Ascending aorta (tissue), 2 donors: ENCODE measurements around the gene LCAT. TPM values are rescaled to one million over a fixed set of nuclear protein-coding genes. Genes with fewer than 3 reads are reported as not detected.

Experiments
- DNase-seq, 2 donors: peaks; one replicate each; pipeline ENCODE4 v3.0.0-alpha.2; 2019; ENCODE audit warnings: low spot score in 2 of 2
- H3K27ac ChIP-seq, 2 donors: fragments of 200-600 bp; sonication (generic); one replicate each; pipeline ENCODE4 v1.5.1; 2016 to 2017; ENCODE audit warnings: mild to moderate bottlenecking in 1 of 2
- H3K27me3 ChIP-seq: fragments of 200-600 bp; sonication (generic); one replicate; pipeline ENCODE4 v1.5.1; 2017
- H3K36me3 ChIP-seq, 2 donors: fragments of 200-600 bp; sonication (generic); one replicate each; pipeline ENCODE4 v1.5.1; 2016
- H3K4me1 ChIP-seq, 2 donors: fragments of 200-600 bp; sonication (generic); one replicate each; pipeline ENCODE4 v1.5.1; 2016 to 2017; ENCODE audit warnings: mild to moderate bottlenecking in 1 of 2
- H3K4me3 ChIP-seq, 2 donors: fragments of 200-600 bp; sonication (generic); one replicate each; pipeline ENCODE4 v1.5.1; 2016 to 2017; ENCODE audit warnings: mild to moderate bottlenecking in 1 of 2
- H3K9me3 ChIP-seq, 2 donors: fragments of 200-600 bp; sonication (generic); one replicate each; pipeline ENCODE4 v1.5.1; 2016
- intact Hi-C: fragments of 100-400 bp; cut with DNase I; formaldehyde crosslinking; loops from one replicate; pipeline ENCODE4 v1.15.1; 2023
- total RNA-seq: library from RNA; depleted of rRNA; stranded (reverse); fragments of >200 nt; gene quantifications from one replicate; pipeline ENCODE4 v1.1.0, GENCODE V29; 2016
- TF ChIP-seq, protein P1 (sequence below), 3 experiments: fragments of 200-600 bp in 2 of 3; fragments of 450-650 bp in 1 of 3; sonication (generic) in 2 of 3; IDR thresholded peaks; one replicate each; pipeline ENCODE4 v1.5.1; 2016 to 2019; ENCODE audit warnings: antibody characterized with exemption in 3 of 3, mild to moderate bottlenecking in 1 of 3, moderate library complexity in 1 of 3

The LCAT gene
- total RNA-seq, 1 donor from 2014 or later, result 6.6 TPM

GRCh38 chr16:67988675-67989074 lies 44.8 kb upstream of the LCAT start:
- Histone ChIP-seq H3K4me1 (peaks cover 2 to 4% of the 10 kb centered on the region in 2 donors), H3K9me3 (no peaks in the 10 kb centered on the region), H3K27me3 (no peaks in the 10 kb centered on the region), H3K4me3 (no peak overlapping the region), H3K36me3 (no peaks in the 10 kb centered on the region), H3K27ac (no peak overlapping the region)
- intact Hi-C loops, result no loop called here
- no peak for DNase-seq
- TF ChIP-seq, protein P1, sequence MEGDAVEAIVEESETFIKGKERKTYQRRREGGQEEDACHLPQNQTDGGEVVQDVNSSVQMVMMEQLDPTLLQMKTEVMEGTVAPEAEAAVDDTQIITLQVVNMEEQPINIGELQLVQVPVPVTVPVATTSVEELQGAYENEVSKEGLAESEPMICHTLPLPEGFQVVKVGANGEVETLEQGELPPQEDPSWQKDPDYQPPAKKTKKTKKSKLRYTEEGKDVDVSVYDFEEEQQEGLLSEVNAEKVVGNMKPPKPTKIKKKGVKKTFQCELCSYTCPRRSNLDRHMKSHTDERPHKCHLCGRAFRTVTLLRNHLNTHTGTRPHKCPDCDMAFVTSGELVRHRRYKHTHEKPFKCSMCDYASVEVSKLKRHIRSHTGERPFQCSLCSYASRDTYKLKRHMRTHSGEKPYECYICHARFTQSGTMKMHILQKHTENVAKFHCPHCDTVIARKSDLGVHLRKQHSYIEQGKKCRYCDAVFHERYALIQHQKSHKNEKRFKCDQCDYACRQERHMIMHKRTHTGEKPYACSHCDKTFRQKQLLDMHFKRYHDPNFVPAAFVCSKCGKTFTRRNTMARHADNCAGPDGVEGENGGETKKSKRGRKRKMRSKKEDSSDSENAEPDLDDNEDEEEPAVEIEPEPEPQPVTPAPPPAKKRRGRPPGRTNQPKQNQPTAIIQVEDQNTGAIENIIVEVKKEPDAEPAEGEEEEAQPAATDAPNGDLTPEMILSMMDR (IDR thresholded peaks at IDR 0.05), result no peak

DNA sequence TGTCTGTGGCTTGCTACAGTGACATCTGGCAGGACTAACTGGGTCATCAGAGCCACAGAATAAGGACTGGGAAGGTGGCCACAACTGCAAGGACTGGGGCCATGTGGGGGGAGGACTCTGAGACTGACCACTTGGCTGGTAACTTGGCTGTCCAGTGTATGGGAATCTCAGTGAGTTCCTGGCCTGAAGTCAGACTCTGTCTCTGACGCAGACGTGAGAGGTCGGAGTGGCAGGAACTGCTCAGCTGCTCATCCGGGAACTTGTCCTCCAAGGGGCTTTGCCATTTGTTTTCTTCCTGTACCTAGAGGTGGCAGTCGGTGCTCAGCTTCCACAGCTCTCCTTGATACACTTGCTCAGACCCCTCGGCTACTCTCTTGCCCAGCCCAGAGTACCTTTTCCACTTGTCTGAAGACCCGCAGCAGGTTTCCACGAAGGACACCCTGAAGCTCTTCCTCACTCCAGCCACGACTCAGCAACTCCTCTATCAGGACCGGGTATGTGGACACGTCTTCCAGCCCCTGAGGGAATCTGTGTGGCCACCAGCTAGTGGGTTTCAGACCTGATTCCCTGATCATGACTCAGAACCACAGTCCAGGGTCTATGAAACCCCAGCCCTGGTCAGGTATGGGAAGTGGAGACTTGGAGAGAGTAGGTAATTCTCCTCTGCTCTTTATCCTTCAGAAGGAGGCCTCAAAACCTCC lies 43.7 kb upstream of the LCAT start:
- no peak for DNase-seq
- intact Hi-C loops, result no loop called here
- H3K27ac ChIP-seq, result no peak overlapping the region

DNA sequence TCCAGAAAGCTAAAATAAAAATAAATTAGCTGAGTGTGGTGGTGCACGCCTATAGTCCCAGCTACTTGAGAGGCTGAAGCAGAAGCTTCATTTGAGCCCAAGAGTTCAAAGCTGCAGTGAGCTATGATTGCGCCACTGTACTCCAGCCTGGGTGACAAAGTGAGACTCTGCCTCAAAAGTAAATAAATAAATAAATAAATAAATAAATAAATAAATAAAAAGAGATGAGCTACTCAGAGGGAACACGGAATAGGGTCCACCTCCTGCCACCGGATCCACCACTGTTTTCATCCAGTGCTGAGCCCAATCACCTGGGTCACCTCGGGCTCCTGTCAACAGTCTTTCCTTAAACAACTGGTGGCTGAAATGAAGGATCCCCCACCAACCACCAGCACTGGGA lies 43.0 kb upstream of the LCAT start:
- intact Hi-C loops, result no loop called here
- no peaks in the 10 kb centered on the region for H3K36me3 ChIP-seq
- H3K4me1 ChIP-seq, result no peaks in the 10 kb centered on the region
- H3K27ac ChIP-seq, result no peak overlapping the region
- TF ChIP-seq, protein P1 (IDR thresholded peaks at IDR 0.05), result no peak
- H3K9me3 ChIP-seq, result no peaks in the 10 kb centered on the region
- DNase-seq, result no peak
- H3K4me3 ChIP-seq, result no peak overlapping the region
- H3K27me3 ChIP-seq, result no peaks in the 10 kb centered on the region

More for the DNA sequence above, 43.7 kb upstream of the LCAT start:
- H3K9me3 ChIP-seq, result no peaks in the 10 kb centered on the region
- TF ChIP-seq, protein P1 (IDR thresholded peaks at IDR 0.05), result no peak
- no peaks in the 10 kb centered on the region for H3K4me1 ChIP-seq
- H3K36me3 ChIP-seq, result no peaks in the 10 kb centered on the region
- no peaks in the 10 kb centered on the region for H3K27me3 ChIP-seq
- H3K4me3 ChIP-seq, result no peak overlapping the region

GRCh38 chr16:67982011-67982696 lies 38.2 kb upstream of the LCAT start:
- intact Hi-C loops, result no loop called here
- Histone ChIP-seq H3K9me3 (no peaks in the 10 kb centered on the region), H3K27me3 (no peaks in the 10 kb centered on the region), H3K36me3 (no peaks in the 10 kb centered on the region), H3K27ac (no peak overlapping the region), H3K4me1 (no peaks in the 10 kb centered on the region), H3K4me3 (no peak overlapping the region)
- TF ChIP-seq, protein P1 (IDR thresholded peaks at IDR 0.05), result no peak
- no peak for DNase-seq

- no peaks in the 10 kb centered on the region for H3K4me1 ChIP-seq
- intact Hi-C loops, result no loop called here
These were observed 36.2 kb upstream of the LCAT start, which contains the start of gene DPEP3 for GRCh38 chr16:67979955-67980678. Gene DPEP3, minus strand, starts transcription at chr16:67980499. Its CDS starts 119 bp downstream, at chr16:67980380.

More at GRCh38 chr16:67979955-67980678, 36.2 kb upstream of the LCAT start, which contains the start of gene DPEP3:
- Histone ChIP-seq H3K27me3 (no peaks in the 10 kb centered on the region), H3K9me3 (no peaks in the 10 kb centered on the region), H3K4me3 (no peak within 1 kb of the TSS), H3K27ac (no peak within 1 kb of the TSS), H3K36me3 (no peaks in the 10 kb centered on the region)
- no peak for DNase-seq
- TF ChIP-seq, protein P1 (IDR thresholded peaks at IDR 0.05), result no peak
